ENCODE results near the gene EXO1.

GRCh38 chr1:241829468-241829867 lies 18.5 kb upstream of the EXO1 start:
- TF ChIP-seq ZNF274 (IDR thresholded peaks at IDR 0.05; ENCODE audit: low read depth, low read length) = no peak
- no peak for TF ChIP-seq YY1 (IDR thresholded peaks at IDR 0.05; ENCODE audit: insufficient read depth, insufficient read length)
- no peak for TF ChIP-seq SUZ12 (IDR thresholded peaks at IDR 0.05; ENCODE audit: extremely low read depth, insufficient read depth, insufficient read length)

Data from NT2/D1 (cell line).